C4-2B (cell line): ENCODE data around the gene TPI1.
"Not testable (repeated sequence)": the region's sequence is repeated elsewhere in the genome, so short reads cannot be mapped to it uniquely, and the experiment has no call there.

Experiments
- ZFX ChIP-seq: fragments of 450-650 bp; IDR thresholded peaks from 2 replicates; pipeline ENCODE4 v1.6.1; 2017
- TF ChIP-seq, protein P1 (sequence below): fragments of 450-650 bp; conservative IDR thresholded peaks from 2 replicates; pipeline ENCODE4 v1.5.1; 2017; ENCODE audit warnings: mild to moderate bottlenecking

DNA sequence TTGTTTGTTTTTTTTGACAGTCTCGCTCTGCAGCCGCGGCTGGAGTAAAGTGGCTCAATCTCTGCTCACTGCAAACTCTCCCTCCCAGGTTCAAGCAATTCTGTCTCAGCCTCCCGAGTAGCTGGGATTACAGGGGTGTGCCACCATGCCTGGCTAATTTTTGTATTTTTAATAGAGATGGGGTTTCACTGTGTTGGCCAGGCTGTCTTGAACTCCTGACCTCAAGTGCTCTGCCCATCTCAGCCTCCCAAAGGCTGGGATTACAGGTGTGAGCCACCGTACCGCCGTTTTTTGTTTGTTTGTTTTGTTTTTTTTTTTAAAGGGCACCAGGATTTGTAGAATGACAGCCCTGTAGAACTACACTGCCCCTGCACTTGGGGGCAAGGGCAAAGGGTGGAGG is 21.5 kb downstream of the TPI1 start:
- TF ChIP-seq, protein P1, sequence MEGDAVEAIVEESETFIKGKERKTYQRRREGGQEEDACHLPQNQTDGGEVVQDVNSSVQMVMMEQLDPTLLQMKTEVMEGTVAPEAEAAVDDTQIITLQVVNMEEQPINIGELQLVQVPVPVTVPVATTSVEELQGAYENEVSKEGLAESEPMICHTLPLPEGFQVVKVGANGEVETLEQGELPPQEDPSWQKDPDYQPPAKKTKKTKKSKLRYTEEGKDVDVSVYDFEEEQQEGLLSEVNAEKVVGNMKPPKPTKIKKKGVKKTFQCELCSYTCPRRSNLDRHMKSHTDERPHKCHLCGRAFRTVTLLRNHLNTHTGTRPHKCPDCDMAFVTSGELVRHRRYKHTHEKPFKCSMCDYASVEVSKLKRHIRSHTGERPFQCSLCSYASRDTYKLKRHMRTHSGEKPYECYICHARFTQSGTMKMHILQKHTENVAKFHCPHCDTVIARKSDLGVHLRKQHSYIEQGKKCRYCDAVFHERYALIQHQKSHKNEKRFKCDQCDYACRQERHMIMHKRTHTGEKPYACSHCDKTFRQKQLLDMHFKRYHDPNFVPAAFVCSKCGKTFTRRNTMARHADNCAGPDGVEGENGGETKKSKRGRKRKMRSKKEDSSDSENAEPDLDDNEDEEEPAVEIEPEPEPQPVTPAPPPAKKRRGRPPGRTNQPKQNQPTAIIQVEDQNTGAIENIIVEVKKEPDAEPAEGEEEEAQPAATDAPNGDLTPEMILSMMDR: not testable (repeated sequence)
- TF ChIP-seq ZFX: not testable (repeated sequence)
